ENCODE data around the gene APOL1.
A peak's percentile ranks its signal among the peaks of the same experiment; 100 is the strongest.

GRCh38 chr22:36311386-36312085 lies 58.6 kb downstream of the APOL1 start:
- TF ChIP-seq POLR2AphosphoS5 (IDR thresholded peaks at IDR 0.05; ENCODE audit: low read depth, low read length) (0 out of 2 replicates have a peak, but pooled peaks have one; percentile 29), CTCF (IDR thresholded peaks at IDR 0.05) (no peak), SIN3A (IDR thresholded peaks at IDR 0.05; ENCODE audit: borderline replicate concordance, insufficient read depth, low read depth, low read length) (no peak), TCF7L2 (IDR thresholded peaks at IDR 0.05; ENCODE audit: low read depth, low read length) (no peak), REST (IDR thresholded peaks at IDR 0.05; ENCODE audit: insufficient read depth in 1 of 2, low read depth in 2 of 2, low read length in 1 of 2) (no peak)

Data from Panc1 (cell line).